GM12878 (cell line): ENCODE results near the gene DPF3. TPM values are rescaled to one million over a fixed set of nuclear protein-coding genes. Genes with fewer than 3 reads are reported as not detected.

ENCODE experiments used
- ATAC-seq: fragments of 200-7000 bp; cut with Tn5 transposase; 3 replicates; pipeline ENCODE4 v1.9.1; 2020; ENCODE audit warnings: mild to moderate bottlenecking, moderate library complexity
- BruUV-seq: library from RNA; stranded (reverse); fragments of 400-500 nt; replicated peaks from 2 replicates; lab custom pipeline; 2021; lab: Mats Ljungman, UMichigan
- CTCF ChIA-PET: fragments of 300-600 bp; sonication (Branson Sonifier 250); formaldehyde crosslinking; extraction: SDS; loops from one replicate; lab custom pipeline; 2021; ENCODE audit warnings: inconsistent platforms; lab: Yijun Ruan, JAX
- POLR2A ChIA-PET: fragments of 350-600 bp; formaldehyde crosslinking; extraction: SDS; loops from one replicate; lab custom pipeline; 2021; ENCODE audit warnings: inconsistent platforms; lab: Charles Lee
- RAD21 ChIA-PET: fragments of 300-600 bp; sonication (Branson Sonifier 250); formaldehyde crosslinking; loops from one replicate; lab custom pipeline; 2023; ENCODE audit warnings: antibody characterized with exemption; ENCODE audit not compliant: unreplicated experiment; lab: Charles Lee
- SMC1A ChIA-PET: fragments of 300-600 bp; sonication (Branson Sonifier 250); formaldehyde crosslinking; loops from one replicate; lab custom pipeline; 2023; ENCODE audit not compliant: unreplicated experiment, uncharacterized antibody; lab: Charles Lee
- DNase-seq: peaks from one replicate; pipeline ENCODE4 v3.0.0-alpha.2; 2011; ENCODE audit warnings: low read depth, low spot score
- FAIRE-seq: peaks from 3 replicates; lab custom pipeline; 2011; peaks lifted over from hg19 to GRCh38; lab: Jason Lieb, UNC
- H2AFZ ChIP-seq: 2 replicates; pipeline ENCODE4 v1.6.0; 2011; ENCODE audit warnings: low read depth, low read length, control low read depth; ENCODE audit not compliant: control insufficient read depth
- H3K27ac ChIP-seq: 2 replicates; pipeline ENCODE4 v1.5.1; 2011; ENCODE audit warnings: control low read depth; ENCODE audit not compliant: control insufficient read depth, insufficient read depth
- H3K27me3 ChIP-seq, 2 experiments: replicated peaks in 1 of 2; 2 replicates each; pipeline versions ENCODE4 v1.6.0 to v1.6.1; 2011; ENCODE audit warnings: low read length in 1 of 2; ENCODE audit not compliant: control insufficient read depth in 2 of 2, insufficient read depth in 2 of 2
- H3K36me3 ChIP-seq, 2 experiments: 2 replicates each; pipeline ENCODE4 v1.5.1; 2011; ENCODE audit warnings: low read length in 1 of 2; ENCODE audit not compliant: control insufficient read depth in 2 of 2, insufficient read depth in 2 of 2
- H3K4me1 ChIP-seq: 2 replicates; pipeline ENCODE4 v1.6.1; 2011; ENCODE audit warnings: mild to moderate bottlenecking, low read length, moderate library complexity, mixed read lengths; ENCODE audit not compliant: control insufficient read depth, insufficient read depth
- H3K4me2 ChIP-seq: 2 replicates; pipeline ENCODE4 v1.6.0; 2011; ENCODE audit warnings: control low read depth; ENCODE audit not compliant: control insufficient read depth, insufficient read depth
- H3K4me3 ChIP-seq: fragments of 200-600 bp; sonication (generic); 2 replicates; pipeline ENCODE4 v1.5.1; 2016
- H3K79me2 ChIP-seq: 2 replicates; pipeline ENCODE4 v1.6.0; 2011; ENCODE audit warnings: low read length; ENCODE audit not compliant: control insufficient read depth, insufficient read depth
- H3K9ac ChIP-seq: 2 replicates; pipeline ENCODE4 v1.8.0; 2011; ENCODE audit warnings: low read length, control low read depth, mixed read lengths; ENCODE audit not compliant: control insufficient read depth, insufficient read depth
- H3K9me3 ChIP-seq: replicated peaks from 3 replicates; pipeline ENCODE4 v1.5.1; 2011; ENCODE audit warnings: mild to moderate bottlenecking, low read length; ENCODE audit not compliant: control insufficient read depth, insufficient read depth
- H4K20me1 ChIP-seq: 2 replicates; pipeline ENCODE4 v1.6.0; 2011; ENCODE audit not compliant: control insufficient read depth, insufficient read depth
- CTCF ChIP-seq, 3 experiments: IDR thresholded peaks in 2 of 3; conservative IDR thresholded peaks in 1 of 3; 2 replicates each; pipeline ENCODE4 v1.5.1; 2011; ENCODE audit warnings: low read depth in 3 of 3, low read length in 3 of 3, mild to moderate bottlenecking in 3 of 3, control low read depth in 2 of 3, moderate library complexity in 2 of 3, inconsistent platforms in 1 of 3, mixed read lengths in 1 of 3; ENCODE audit not compliant: control insufficient read depth in 2 of 3, insufficient read depth in 1 of 3; ENCODE audit errors: extremely low read depth in 1 of 3
- MTA3 ChIP-seq: IDR thresholded peaks from 2 replicates; pipeline ENCODE4 v1.6.1; 2012; ENCODE audit warnings: low read length, inconsistent platforms, borderline replicate concordance
- POU2F2 ChIP-seq: IDR thresholded peaks from 3 replicates; pipeline ENCODE4 v1.6.1; 2011; ENCODE audit warnings: low read depth, mild to moderate bottlenecking, low read length, borderline replicate concordance
- RAD21 ChIP-seq: IDR thresholded peaks from 2 replicates; pipeline ENCODE4 v1.6.1; 2011; ENCODE audit warnings: mild to moderate bottlenecking, low read depth, low read length, moderate library complexity; ENCODE audit not compliant: insufficient read depth
- SIN3A ChIP-seq: IDR thresholded peaks from 2 replicates; pipeline ENCODE4 v1.6.1; 2012; ENCODE audit warnings: low read depth, low read length, improper control_type of control experiment
- TAF1 ChIP-seq: IDR thresholded peaks from 2 replicates; pipeline ENCODE4 v1.6.1; 2011; ENCODE audit warnings: mild to moderate bottlenecking, low read depth, low read length, borderline replicate concordance
- ZBED1 ChIP-seq: IDR thresholded peaks from 2 replicates; pipeline ENCODE4 v1.6.1; 2016; ENCODE audit warnings: borderline replicate concordance
- WGBS: methylation state at CpG from one replicate; pipeline ENCODE4 v1.1.6; 2016; ENCODE audit warnings: low lambda C conversion rate; ENCODE audit not compliant: insufficient replicate concordance, insufficient coverage; ENCODE audit errors: missing lambda C conversion rate; 5-methylcytosine and 5-hydroxymethylcytosine counted together
- in situ Hi-C: fragments of 300-500 bp; cut with MboI; formaldehyde crosslinking; loops from 9 replicates; pipeline ENCODE4 v1.14.3; 2018; ENCODE audit warnings: mixed read lengths
- intact Hi-C: fragments of 100-400 bp; cut with micrococcal nuclease; formaldehyde crosslinking; loops from one replicate; pipeline ENCODE4 v1.14.2; 2022; ENCODE audit not compliant: unreplicated experiment
- polyA plus RNA-seq, 11 experiments: library from polyadenylated mRNA; depleted of rRNA in 4 of 11; unstranded in 6 of 11; stranded (reverse) in 5 of 11; fragments of >200 nt; fragmentation: Nextera tagmentation in 4 of 11; fragmentation: Illumina TruSeq in 1 of 11; extraction: Ambion mirVana in 4 of 11; extraction: Trizol in 1 of 11; gene quantifications; 1 replicate in 1 of 11; 2 replicates in 10 of 11; pipeline versions ENCODE4 v1.2.1 to v1.2.3, GENCODE V29; 2011 to 2016; ENCODE audit warnings: inconsistent platforms in 2 of 11, missing spikeins in 2 of 11, low read depth in 1 of 11
- total RNA-seq, 4 experiments: library from RNA; depleted of rRNA in 3 of 4; stranded (reverse); fragments of >200 nt in 3 of 4; fragmentation: Illumina TruSeq in 1 of 4; extraction: Trizol in 1 of 4; gene quantifications; 2 replicates each; pipeline versions ENCODE4 v1.2.1 to v1.2.3, GENCODE V29; 2013 to 2021

DPF3 gene
- total and polyA plus RNA-seq, 10 of the 15 experiments (the other 5 are each of a cell fraction or from before 2014, with no cell fraction given) = 0.69 to 8.0 (median 2.2) TPM

- no peaks in the 10 kb centered on the region for H3K4me1 ChIP-seq
- WGBS = 69% methylated on average over 3 of the region's 3 CpGs
- BruUV-seq = no TSS peak
- intact Hi-C loops (no loop called here), in situ Hi-C loops (no loop called here)
- no peak overlapping the region for H3K4me3 ChIP-seq
- H3K79me2 ChIP-seq = no peaks in the 10 kb centered on the region
- H3K36me3 ChIP-seq = no peaks in the 10 kb centered on the region; a peak in 1 of 4 replicates
- ChIA-PET RAD21 (no interaction called here), SMC1A (no interaction called here), CTCF (interaction anchor here (1.0 kb wide), 1 partner anchor 223 kb away, joined by 4 read pairs; no protein-coding TSS in a partner anchor), POLR2A (interaction anchor here (0.7 kb wide), 2 partner anchors 194 to 404 kb away, joined by 3 to 4 read pairs; no protein-coding TSS in a partner anchor)
- no peak overlapping the region for H3K9ac ChIP-seq
- H3K9me3 ChIP-seq = no peaks in the 10 kb centered on the region
- H2AFZ ChIP-seq = no peak overlapping the region
- H4K20me1 ChIP-seq = no peaks in the 10 kb centered on the region
- FAIRE-seq = no peak
- no peak overlapping the region for H3K27ac ChIP-seq
- H3K27me3 ChIP-seq = no peaks in the 10 kb centered on the region; a peak in 1 of 4 replicates
- no peak for DNase-seq
- no peak for TF ChIP-seq TAF1
- no peak for TF ChIP-seq SIN3A
- TF ChIP-seq MTA3 = no peak
- TF ChIP-seq RAD21 = peak; percentile 38; the same call in 1 of the 2 replicates
- TF ChIP-seq CTCF (IDR thresholded peaks at IDR 0.05 in 2 of 3, conservative IDR thresholded peaks at IDR 0.05 in 1 of 3; ENCODE audit: control insufficient read depth in 2 of 3, extremely low read depth in 1 of 3, insufficient read depth in 1 of 3, low read depth in 3 of 3, low read length in 3 of 3) = peak in 1 of 3 experiments; percentile 26; a peak in 1 of 6 replicates
- no peak for TF ChIP-seq ZBED1
- TF ChIP-seq POU2F2 = no peak
- no peak overlapping the region for H3K4me2 ChIP-seq
- peak; percentile 45; the same call in 1 of the 3 replicates for ATAC-seq
Observed at GRCh38 chr14:72736308-72736707, 157.6 kb downstream of the DPF3 start.
